ENCODE results near the gene SBK1.

GRCh38 chr16:28290859-28291254 lies 1.5 kb upstream of the SBK1 start:
- TF ChIP-seq CTCF (conservative IDR thresholded peaks at IDR 0.05) (no peak), ZFX (IDR thresholded peaks at IDR 0.05) (no peak)
